GM12878 (cell line): Measurements from ENCODE around the gene NUDT13. TPM values are rescaled to one million over a fixed set of nuclear protein-coding genes. Genes with fewer than 3 reads are reported as not detected.

Experiments
- ATF2 ChIP-seq: IDR thresholded peaks from 2 replicates; pipeline ENCODE4 v1.6.1; 2012; ENCODE audit warnings: low read length, inconsistent platforms
- BACH1 ChIP-seq: fragments of 450-650 bp; IDR thresholded peaks from 2 replicates; pipeline ENCODE4 v1.6.1; 2017; ENCODE audit warnings: mild to moderate bottlenecking, borderline replicate concordance
- CBFB ChIP-seq: IDR thresholded peaks from 2 replicates; pipeline ENCODE4 v1.6.1; 2016; ENCODE audit warnings: antibody characterized with exemption, low read depth
- CBX3 ChIP-seq: fragments of 200-600 bp; sonication (generic); IDR thresholded peaks from 2 replicates; pipeline ENCODE4 v1.6.1; 2016; ENCODE audit warnings: low read depth, borderline replicate concordance
- CHD2 ChIP-seq: IDR thresholded peaks from 2 replicates; pipeline ENCODE4 v1.6.1; 2011; ENCODE audit warnings: low read depth, low read length, improper control_type of control experiment, borderline replicate concordance
- GATAD2B ChIP-seq: fragments of 450-650 bp; conservative IDR thresholded peaks from 2 replicates; pipeline ENCODE4 v1.6.1; 2017; ENCODE audit warnings: low read depth, mild to moderate bottlenecking, moderate library complexity
- HDGF ChIP-seq: fragments of 450-650 bp; IDR thresholded peaks from 2 replicates; pipeline ENCODE4 v1.6.1; 2016; ENCODE audit warnings: antibody characterized with exemption
- NFXL1 ChIP-seq: fragments of 450-650 bp; IDR thresholded peaks from 2 replicates; pipeline ENCODE4 v1.6.1; 2017; ENCODE audit warnings: antibody characterized with exemption, mild to moderate bottlenecking, borderline replicate concordance
- NRF1 ChIP-seq: conservative IDR thresholded peaks from 2 replicates; pipeline ENCODE4 v1.6.1; 2011; ENCODE audit warnings: mild to moderate bottlenecking, low read depth, low read length, improper control_type of control experiment
- PKNOX1 ChIP-seq: fragments of 450-650 bp; IDR thresholded peaks from 2 replicates; pipeline ENCODE4 v1.6.1; 2016; ENCODE audit warnings: mild to moderate bottlenecking
- RBBP5 ChIP-seq: fragments of 200-600 bp; sonication (generic); conservative IDR thresholded peaks from 2 replicates; pipeline ENCODE4 v1.6.1; 2016
- RCOR1 ChIP-seq: conservative IDR thresholded peaks from 2 replicates; pipeline ENCODE4 v1.6.1; 2012; ENCODE audit warnings: low read depth, low read length, improper control_type of control experiment
- SREBF1 ChIP-seq: IDR thresholded peaks from 2 replicates; pipeline ENCODE4 v1.6.1; 2012; ENCODE audit warnings: mild to moderate bottlenecking, low read length
- WRNIP1 ChIP-seq: IDR thresholded peaks from 2 replicates; pipeline ENCODE4 v1.6.1; 2011; ENCODE audit warnings: low read depth, low read length, improper control_type of control experiment, borderline replicate concordance
- YBX1 ChIP-seq: fragments of 450-650 bp; IDR thresholded peaks from 2 replicates; pipeline ENCODE4 v1.6.1; 2016; ENCODE audit warnings: antibody characterized with exemption
- ZNF622 ChIP-seq: fragments of 450-650 bp; IDR thresholded peaks from 2 replicates; pipeline ENCODE4 v1.6.1; 2017; ENCODE audit warnings: mild to moderate bottlenecking, inconsistent platforms
- polyA plus RNA-seq, 11 experiments: library from polyadenylated mRNA; depleted of rRNA in 4 of 11; unstranded in 6 of 11; stranded (reverse) in 5 of 11; fragments of >200 nt; fragmentation: Nextera tagmentation in 4 of 11; fragmentation: Illumina TruSeq in 1 of 11; extraction: Ambion mirVana in 4 of 11; extraction: Trizol in 1 of 11; gene quantifications; 1 replicate in 1 of 11; 2 replicates in 10 of 11; pipeline versions ENCODE4 v1.2.1 to v1.2.3, GENCODE V29; 2011 to 2016; ENCODE audit warnings: inconsistent platforms in 2 of 11, missing spikeins in 2 of 11, low read depth in 1 of 11
- total RNA-seq, 4 experiments: library from RNA; depleted of rRNA in 3 of 4; stranded (reverse); fragments of >200 nt in 3 of 4; fragmentation: Illumina TruSeq in 1 of 4; extraction: Trizol in 1 of 4; gene quantifications; 2 replicates each; pipeline versions ENCODE4 v1.2.1 to v1.2.3, GENCODE V29; 2013 to 2021

Gene NUDT13
- total and polyA plus RNA-seq, 10 of the 15 experiments (the other 5 are each of a cell fraction or from before 2014, with no cell fraction given), result 0.72 to 6.1 (median 1.9) TPM

DNA sequence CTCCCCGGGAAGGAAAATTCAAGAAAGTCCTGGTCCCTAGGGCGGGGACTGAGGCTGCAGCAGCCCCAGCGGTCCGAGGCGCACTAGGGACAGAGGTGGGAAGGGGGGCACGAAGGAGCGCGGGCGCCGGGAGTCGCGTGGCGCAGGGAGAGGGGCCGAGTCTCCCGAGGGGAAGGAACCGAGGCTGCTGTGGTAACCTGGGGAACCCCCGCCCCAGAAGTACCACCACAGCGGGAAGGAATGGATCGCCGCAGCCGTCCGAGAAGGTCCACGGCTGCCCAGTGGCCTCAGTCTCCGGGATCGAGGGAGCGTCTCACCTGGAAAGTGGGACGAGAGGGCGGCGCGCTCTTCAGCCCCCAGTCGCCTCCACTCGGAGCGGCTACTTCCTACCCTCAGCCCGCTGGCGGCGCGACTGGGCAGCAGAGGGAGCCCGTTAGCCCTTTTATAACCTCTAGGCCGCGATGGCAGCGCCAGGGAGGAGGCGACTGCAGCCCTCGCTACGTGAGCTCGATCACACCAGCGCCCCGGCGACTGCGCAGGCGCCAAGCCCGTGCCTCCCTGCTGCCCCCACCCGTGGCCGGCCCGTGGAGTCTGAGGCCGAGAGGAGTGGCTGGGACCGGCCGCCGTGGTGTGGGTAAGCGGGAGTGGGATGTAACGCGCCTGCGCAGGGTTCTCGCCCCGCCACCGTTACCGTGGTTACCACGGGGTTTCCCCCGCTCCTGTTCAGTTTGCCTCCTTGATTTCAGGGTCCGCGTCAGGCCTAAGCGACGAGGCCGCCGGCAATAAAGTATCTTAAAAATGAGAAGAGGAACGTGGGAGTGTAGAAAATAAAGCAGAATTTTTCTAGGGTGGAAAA lies 13.6 kb upstream of the NUDT13 start, which contains the start of gene P4HA1 (continued):
- TF ChIP-seq WRNIP1 (no peak), SREBF1 (no peak; the same call in 1 of the 2 replicates), CHD2 (peak; percentile 70; the same call in 1 of the 2 replicates), HDGF (peak; percentile 24; the same call in 1 of the 2 replicates), BACH1 (peak; percentile 100), CBX3 (no peak), PKNOX1 (no peak), NFXL1 (no peak), CBFB (peak; percentile 95), RBBP5 (no peak), ZNF622 (no peak), NRF1 (peak; percentile 79), YBX1 (no peak), RCOR1 (no peak), GATAD2B (peak; percentile 95), ATF2 (no peak)
